Hematopoietic multipotent progenitor cell treated with erythropoietin and hydrocortisone succinate and interleukin-3 and kit ligand, for 8 days (in vitro differentiated cells): ENCODE results near the gene PYDC1.
"Not testable (repeated sequence)": the region's sequence is repeated elsewhere in the genome, so short reads cannot be mapped to it uniquely, and the experiment has no call there.

Experiments used
- DNase-seq: peaks from one replicate; pipeline ENCODE4 v3.0.0-alpha.2; 2015

The PYDC1 gene

DNA sequence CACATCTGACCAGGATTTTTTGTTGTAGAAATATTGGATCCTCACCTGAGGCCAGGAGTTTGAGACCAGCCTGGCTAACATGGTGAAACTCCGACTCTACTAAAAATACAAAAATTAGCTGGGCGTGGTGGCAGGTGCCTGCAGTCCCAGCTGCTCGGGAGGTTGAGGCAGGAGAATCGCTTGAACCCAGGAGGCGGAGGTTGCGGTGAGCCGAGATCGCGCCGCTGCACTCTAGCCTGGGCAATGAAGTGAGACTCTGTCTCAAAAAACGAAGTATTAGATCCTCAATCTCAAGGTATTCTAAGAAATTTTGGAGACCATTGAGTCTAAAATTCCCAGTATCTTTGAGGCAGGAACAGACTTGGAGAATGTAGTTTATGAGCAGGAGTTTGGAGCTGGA is 21.1 kb downstream of the PYDC1 start:
- not testable (repeated sequence) for DNase-seq

DNA sequence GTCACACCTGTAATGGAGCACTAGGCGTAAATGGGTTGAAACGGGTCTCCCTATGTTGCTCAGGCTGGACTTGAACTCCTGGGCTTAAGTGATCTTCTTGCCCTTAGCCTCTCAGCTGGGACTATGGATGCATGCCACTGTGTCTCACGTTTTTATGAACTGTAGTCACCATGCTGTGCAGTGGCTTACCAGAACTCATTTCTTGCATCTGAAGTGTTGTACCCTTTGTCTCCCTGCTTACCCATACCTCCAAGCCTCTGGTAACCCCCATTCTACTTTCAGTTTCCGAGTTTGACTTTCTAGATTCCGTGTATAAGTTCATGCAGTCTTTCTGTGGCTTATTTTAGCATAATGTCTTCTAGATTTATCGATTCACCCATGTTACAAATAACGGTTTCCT is 22.0 kb downstream of the PYDC1 start:
- DNase-seq: no peak

DNA sequence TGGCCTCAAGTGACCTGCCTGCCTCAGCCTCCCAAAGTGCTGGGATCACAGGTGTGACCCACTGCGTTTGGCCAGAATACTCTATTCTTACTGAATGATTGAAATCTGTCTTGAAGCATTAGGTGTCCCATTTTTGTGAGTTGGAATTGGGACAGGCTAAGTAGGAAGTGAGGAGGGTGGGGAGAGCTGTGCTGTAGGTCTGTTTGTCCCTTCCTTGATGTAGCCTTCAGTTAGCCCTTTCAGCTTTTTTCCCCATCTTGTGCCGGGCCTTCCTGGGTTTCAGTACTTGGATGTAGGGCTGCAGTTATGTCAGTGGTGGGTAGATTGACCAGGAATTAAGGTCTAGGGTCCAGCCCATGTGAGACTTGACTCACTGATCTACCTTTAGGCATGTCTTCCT is 23.1 kb downstream of the PYDC1 start:
- no peak for DNase-seq

GRCh38 chr16:31192856-31193642 is 23.9 kb downstream of the PYDC1 start:
- no peak for DNase-seq

- no peak for DNase-seq
These were observed 25.1 kb downstream of the PYDC1 start for GRCh38 chr16:31191697-31192428.

DNA sequence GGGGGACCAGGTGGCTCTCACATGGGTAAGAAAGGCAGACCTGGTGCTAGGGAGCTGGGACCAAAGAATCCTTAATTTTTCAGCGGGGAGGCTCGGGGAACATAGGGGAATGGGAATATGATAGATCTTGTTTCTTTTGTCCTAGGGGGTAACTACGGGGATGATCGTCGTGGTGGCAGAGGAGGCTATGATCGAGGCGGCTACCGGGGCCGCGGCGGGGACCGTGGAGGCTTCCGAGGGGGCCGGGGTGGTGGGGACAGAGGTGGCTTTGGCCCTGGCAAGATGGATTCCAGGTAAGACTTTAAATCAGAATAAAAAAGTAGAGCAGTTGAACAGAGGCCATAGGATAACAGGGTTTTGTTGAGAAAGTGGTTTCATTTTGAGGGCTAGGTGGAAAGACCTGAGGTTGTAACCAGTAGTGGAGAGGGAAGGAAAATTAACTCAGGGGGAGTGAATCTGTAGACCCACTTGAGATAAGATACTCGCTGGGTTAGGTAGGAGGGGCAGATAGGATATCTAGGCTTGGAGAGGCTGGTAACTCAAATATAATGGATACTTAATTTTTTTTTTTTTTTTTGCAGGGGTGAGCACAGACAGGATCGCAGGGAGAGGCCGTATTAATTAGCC is 26.0 kb downstream of the PYDC1 start:
- no peak for DNase-seq

- DNase-seq: no peak
These were observed 26.9 kb downstream of the PYDC1 start for GRCh38 chr16:31190061-31190460.

- DNase-seq: no peak
These were observed 27.5 kb downstream of the PYDC1 start for GRCh38 chr16:31189412-31189778.

DNA sequence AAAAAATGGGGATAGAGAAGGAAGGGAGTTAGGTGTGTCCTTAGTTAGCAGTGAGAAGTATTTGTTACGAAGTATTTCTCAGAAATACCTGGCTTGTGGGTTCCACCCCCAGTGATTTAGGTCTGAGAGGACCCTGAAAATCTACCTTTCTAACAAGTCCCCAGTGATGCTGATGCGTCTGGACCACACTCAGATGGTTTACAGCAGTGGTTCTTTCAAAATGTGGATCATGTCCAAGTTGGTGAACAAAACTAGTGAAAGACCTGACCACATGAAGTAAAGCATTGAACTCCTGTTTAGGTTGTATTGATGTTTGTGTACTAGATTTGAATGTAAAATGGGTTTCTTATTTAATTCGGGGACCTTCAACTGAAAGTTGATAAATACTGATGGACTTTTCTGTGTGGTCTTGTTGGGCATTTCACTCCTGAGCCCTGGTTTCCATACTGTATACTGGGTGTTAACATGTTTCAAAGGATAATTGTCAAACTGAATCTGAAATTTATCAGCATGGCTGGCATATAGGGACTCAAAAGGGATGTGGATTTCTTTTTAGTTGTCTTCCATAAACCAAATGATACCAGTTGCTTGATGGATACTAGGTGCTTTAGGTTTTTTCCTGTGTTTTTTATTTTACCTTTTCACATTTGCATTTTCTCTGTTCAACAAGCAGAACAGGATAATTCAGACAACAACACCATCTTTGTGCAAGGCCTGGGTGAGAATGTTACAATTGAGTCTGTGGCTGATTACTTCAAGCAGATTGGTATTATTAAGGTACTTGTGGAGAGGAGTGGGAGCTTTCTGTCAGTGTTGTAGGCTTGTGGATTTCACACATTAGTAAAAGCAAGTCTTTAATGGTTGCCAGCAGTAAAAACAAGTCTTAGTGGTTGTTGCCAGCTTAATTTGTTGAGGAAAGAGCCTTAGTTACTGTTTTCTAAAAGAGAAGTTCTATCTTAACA is 28.2 kb downstream of the PYDC1 start:
- no peak for DNase-seq

- DNase-seq: no peak
These were observed 29.1 kb downstream of the PYDC1 start for GRCh38 chr16:31187808-31188189.

DNA sequence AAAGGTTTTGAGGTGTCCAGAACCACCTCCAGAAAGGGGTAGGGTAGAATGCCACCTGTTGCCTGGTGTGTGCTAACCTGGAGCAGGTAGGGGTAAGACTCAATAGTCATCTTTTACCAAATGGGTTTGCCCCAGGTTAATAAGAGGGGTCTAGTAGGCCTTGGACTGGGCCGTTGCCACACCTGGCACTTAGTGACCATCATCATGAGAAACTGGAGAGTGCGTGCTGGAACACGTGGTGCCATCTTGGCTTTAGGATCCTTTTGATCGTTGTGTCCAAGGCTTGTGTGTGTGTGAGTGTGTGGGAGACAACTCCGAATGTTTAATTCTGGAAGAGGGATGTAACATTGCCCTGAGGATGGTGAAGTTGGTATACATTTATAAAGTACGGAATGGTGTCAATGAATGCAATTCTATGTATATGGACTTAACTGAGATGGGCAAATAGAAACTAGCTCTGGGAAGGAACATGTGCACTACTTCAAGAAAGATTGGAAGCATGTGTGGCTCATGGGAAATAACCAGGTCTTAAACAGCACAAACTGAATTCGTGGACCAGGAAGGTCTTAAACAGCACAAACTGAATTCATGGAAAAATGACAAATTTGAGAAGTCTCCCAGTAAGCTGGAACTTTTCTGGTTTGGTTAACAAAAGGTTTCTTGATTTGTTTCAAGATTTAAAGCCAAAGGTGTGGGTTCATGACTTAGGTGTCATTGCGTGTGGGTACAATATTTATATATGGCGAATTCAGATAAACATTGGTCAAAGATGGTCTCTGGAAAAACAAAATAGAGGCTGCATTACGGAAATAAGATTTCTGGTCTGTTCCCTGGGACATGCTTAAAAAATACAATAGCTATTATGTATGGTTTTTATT is 29.8 kb downstream of the PYDC1 start:
- DNase-seq: no peak

- no peak for DNase-seq
These were observed 30.8 kb downstream of the PYDC1 start for GRCh38 chr16:31186176-31186575.

DNA sequence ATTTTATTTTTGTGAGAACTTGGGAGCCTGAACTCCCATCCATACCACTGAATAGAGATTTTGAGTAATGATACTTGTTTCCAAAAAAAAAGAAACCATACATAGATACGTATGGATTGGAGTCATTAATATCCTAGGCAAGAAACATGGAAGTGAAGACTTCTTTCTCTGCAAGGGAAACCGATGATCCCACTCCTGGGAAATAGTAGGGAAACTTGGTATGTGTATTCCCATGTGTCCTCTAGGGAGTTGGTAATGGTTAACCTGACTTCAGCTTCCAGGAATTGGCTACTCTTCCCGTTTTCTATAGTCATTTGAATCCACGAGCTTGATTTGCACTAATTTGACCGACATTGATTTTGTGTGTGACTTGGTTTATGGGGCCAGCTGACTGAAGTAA is 31.6 kb downstream of the PYDC1 start:
- DNase-seq: no peak

DNA sequence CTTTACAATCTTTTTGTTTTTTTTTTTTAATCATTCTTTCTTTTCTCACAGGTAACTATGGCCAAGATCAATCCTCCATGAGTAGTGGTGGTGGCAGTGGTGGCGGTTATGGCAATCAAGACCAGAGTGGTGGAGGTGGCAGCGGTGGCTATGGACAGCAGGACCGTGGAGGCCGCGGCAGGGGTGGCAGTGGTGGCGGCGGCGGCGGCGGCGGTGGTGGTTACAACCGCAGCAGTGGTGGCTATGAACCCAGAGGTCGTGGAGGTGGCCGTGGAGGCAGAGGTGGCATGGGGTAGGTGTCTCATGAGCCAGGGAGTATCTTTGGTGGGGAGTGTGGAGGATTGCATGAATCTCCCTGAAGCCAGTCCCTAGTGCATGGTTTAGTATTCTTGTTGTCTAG is 32.0 kb downstream of the PYDC1 start:
- no peak for DNase-seq

DNA sequence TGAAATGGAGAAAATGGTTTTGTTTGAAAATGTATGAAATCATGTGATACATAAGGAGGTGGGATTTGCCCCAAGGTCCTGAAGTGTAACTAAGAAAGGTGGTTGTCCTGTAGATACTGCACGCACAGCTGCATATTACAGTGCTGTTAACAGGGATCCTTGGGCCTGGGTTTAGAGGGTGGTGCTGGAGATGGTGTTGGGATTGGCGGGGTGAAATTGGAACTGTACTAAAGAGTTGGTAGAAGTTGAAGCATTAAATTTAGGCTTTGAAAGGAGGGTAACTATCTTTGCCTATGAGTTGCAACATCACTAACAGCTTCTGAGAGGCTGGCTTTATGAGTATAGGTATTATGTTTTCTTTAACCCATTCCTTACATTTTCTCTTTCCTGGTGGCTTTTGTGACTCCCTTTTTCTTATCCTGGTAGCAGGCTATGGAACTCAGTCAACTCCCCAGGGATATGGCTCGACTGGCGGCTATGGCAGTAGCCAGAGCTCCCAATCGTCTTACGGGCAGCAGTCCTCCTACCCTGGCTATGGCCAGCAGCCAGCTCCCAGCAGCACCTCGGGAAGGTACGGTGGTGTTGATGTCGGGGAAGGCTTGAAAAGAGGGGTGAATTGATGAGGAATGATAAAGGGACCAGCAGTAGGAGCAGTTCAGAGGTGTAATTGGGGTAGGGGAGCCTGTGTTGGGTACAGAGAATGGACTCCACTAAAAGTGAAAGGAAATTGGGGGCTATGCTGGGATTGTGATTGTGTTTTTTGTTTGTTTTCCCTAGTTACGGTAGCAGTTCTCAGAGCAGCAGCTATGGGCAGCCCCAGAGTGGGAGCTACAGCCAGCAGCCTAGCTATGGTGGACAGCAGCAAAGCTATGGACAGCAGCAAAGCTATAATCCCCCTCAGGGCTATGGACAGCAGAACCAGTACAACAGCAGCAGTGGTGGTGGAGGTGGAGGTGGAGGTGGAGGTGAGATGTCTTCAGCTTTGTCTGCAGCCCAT is 33.2 kb downstream of the PYDC1 start:
- DNase-seq: no peak

DNA sequence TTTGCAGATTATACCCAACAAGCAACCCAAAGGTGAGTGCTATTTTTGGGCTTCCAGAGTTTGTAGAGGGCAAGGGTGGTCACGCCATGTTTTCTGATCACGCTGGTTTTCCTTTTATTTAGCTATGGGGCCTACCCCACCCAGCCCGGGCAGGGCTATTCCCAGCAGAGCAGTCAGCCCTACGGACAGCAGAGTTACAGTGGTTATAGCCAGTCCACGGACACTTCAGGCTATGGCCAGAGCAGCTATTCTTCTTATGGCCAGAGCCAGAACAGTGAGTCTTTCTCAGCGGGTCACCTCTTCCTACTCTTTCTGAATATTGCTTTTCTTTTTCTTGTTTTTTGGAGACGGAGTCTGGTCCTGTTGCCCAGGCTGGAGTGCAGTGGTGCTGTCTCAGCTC is 34.5 kb downstream of the PYDC1 start:
- no peak for DNase-seq

DNA sequence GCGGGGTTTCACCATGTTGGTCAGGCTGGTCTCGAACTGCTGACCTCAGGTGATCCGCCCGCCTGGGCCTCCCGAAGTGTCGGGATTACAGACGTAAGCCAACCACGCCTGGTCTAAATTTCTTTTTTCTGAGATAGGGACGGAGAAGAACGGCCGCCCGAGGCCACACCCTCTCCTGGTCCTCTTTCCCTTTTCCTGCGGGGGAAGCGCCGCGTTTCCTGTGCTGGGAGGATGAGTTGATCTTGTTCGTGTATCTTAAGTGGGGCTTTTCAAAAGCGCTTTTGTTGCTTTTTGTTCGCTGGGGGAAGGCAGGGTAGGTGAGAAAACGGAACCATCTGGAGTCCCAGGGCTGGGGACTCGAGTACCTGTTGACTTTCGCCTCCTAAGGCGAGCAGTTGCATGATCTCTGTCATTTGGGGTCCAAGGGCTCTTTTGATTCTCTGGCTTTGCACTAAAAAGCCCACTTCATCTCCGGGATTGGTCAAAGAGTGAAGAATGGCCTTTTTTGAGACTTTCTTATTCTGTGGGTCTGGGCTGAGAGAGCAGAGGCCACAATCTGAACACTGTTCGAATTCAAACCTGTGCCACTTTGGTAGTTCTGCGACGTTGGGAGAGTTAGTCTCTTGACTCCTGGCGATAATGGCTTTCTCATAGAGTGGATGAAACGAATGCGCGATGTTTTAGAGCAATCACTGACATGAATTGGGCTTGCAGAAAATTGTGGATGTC is 35.7 kb downstream of the PYDC1 start:
- peak; percentile 67 for DNase-seq

DNA sequence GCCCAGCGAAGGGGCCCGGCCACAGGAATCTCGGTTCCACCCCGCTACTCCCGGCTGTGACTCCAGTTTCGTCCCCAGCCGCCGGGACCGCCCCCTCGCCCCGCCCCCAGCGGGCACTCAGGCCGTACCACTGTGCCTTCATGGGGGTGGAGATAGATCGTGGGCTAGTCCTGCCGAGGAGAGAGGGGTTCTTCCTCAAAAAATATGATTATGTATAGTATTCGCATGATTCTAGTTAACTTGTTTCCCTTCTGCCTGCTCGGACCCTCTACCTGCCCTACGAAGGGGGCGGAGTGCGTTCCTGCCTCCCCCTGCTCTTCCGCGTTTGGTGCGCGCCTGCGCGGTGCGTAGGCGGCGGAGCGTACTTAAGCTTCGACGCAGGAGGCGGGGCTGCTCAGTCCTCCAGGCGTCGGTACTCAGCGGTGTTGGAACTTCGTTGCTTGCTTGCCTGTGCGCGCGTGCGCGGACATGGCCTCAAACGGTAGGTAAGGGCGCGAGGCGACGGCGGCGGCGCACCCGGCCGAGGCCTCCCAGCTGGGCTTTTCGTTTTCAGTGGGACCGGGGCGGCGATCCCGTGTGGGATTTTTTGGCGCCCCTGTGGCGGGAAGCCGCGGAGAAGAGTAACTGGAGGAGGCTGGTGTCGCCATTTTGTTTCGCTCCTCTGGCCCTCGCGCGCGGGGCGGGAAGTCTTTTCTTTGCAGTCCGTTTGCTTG is 37.0 kb downstream of the PYDC1 start, which contains the start of gene FUS:
Gene FUS (plus strand): TSS at position 393 of the 713 bp plus-strand sequence. CDS start 76 bp downstream, at position 469.
- DNase-seq: peak; percentile 90

DNA sequence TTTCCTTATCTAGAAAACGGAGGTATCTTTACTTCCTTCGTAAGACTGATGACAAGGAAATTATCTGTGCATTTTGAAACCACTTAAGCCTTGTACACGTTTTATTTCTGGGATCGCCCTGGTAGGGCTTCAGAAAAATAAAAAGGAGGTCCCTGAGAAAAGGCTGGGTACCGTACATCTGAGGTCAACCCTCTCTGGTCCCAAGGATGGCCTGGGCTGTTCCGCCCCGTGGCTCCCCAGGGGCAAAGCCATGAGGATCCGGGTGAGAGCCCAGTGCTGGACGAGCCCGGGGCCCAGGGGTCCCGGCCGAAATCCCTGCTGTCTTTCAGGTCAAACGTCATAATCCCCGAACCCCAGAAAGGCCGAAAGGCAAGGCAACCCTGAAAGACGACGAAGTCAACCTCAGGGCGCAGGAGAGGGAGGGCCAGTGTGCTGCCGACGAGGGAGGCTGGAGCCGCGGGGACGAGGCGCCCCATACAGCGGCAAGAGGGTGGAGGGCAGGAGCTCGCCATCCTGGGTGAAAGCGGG is 37.7 kb downstream of the PYDC1 start:
- no peak for DNase-seq
